ENCODE data around the gene AGPAT1.
"Not testable (repeated sequence)": the region's sequence is repeated elsewhere in the genome, so short reads cannot be mapped to it uniquely, and the experiment has no call there.

DNA sequence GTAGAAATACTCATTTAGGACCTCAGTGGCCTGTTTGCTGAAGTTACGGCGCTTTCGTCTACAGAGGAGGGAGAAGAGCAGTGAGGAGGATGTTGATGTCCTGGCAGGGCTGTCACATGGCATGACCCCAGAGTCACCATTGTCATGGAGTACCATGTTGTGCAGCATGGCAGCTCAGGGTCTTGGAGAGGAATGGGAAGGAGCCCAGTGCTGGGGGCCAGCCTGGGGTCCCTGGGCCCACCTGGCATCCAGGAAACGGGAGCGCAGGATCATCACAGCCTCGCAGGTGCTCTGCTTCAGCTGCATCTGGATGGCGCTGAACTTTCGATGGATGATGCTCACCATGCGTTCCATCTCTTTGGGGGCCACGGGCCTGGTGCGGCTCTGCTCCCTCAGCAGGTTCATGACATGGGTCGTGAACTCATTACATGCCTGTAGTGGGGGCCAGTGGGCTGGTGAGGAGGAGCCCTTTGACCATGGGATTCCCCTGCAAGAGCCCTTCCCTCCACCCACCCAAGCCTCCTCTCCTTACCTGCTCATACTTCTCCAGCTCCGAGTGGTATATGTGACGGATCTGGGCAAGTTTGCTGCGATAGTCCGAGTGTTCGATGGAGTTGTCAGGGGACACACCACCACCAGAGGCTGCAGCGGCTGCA, 12.0 kb upstream of the AGPAT1 start:
- TF ChIP-seq, protein P1, sequence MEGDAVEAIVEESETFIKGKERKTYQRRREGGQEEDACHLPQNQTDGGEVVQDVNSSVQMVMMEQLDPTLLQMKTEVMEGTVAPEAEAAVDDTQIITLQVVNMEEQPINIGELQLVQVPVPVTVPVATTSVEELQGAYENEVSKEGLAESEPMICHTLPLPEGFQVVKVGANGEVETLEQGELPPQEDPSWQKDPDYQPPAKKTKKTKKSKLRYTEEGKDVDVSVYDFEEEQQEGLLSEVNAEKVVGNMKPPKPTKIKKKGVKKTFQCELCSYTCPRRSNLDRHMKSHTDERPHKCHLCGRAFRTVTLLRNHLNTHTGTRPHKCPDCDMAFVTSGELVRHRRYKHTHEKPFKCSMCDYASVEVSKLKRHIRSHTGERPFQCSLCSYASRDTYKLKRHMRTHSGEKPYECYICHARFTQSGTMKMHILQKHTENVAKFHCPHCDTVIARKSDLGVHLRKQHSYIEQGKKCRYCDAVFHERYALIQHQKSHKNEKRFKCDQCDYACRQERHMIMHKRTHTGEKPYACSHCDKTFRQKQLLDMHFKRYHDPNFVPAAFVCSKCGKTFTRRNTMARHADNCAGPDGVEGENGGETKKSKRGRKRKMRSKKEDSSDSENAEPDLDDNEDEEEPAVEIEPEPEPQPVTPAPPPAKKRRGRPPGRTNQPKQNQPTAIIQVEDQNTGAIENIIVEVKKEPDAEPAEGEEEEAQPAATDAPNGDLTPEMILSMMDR (IDR thresholded peaks at IDR 0.05; ENCODE audit: insufficient read depth, low read length, poor library complexity, severe bottlenecking): not testable (repeated sequence)
- not testable (repeated sequence) for TF ChIP-seq EZH2phosphoT487 (conservative IDR thresholded peaks at IDR 0.05; ENCODE audit: low read length)
